ENCODE results near the gene JAK3. TPM values are rescaled to one million over a fixed set of nuclear protein-coding genes. Genes with fewer than 3 reads are reported as not detected.
A peak's percentile ranks its signal among the peaks of the same experiment; 100 is the strongest.
"Not testable (repeated sequence)": the region's sequence is repeated elsewhere in the genome, so short reads cannot be mapped to it uniquely, and the experiment has no call there.

The JAK3 gene
- total and polyA plus RNA-seq, 9 donors, result 6.6 to 35.5 (median 17.8) TPM

GRCh38 chr19:17787274-17787913 is 60.4 kb downstream of the JAK3 start:
- Histone ChIP-seq H3K4me1 (ENCODE audit: insufficient read depth) (peaks cover 4% of the 10 kb centered on the region), H3K27ac (no peak overlapping the region), H3K36me3 (no peaks in the 10 kb centered on the region), H3K4me3 (no peak overlapping the region), H3K27me3 (no peaks in the 10 kb centered on the region), H3K9me3 (no peaks in the 10 kb centered on the region)
- intact Hi-C loops (cut with DNase I), result no loop called here
- DNase-seq, result no peak
- 93 to 95% (median 94%) methylated on average over 14 of the region's 14 CpGs for WGBS, 3 donors
- no peak for TF ChIP-seq EP300 (IDR thresholded peaks at IDR 0.05)
- TF ChIP-seq POLR2A (IDR thresholded peaks at IDR 0.05), result no peak
- no peak for TF ChIP-seq CTCF (IDR thresholded peaks at IDR 0.05)

GRCh38 chr19:17784201-17785008 is 63.4 kb downstream of the JAK3 start:
- Histone ChIP-seq H3K4me3 (no peak overlapping the region), H3K36me3 (no peaks in the 10 kb centered on the region), H3K9me3 (no peaks in the 10 kb centered on the region), H3K27me3 (no peaks in the 10 kb centered on the region), H3K4me1 (ENCODE audit: insufficient read depth) (peaks cover 6% of the 10 kb centered on the region), H3K27ac (no peak overlapping the region)
- intact Hi-C loops (cut with DNase I), result loop anchor here in 1 of 4 donors (5.0 kb wide), 1 partner anchor 68 kb away; no protein-coding TSS in a partner anchor
- TF ChIP-seq POLR2A (IDR thresholded peaks at IDR 0.05), result no peak
- no peak for TF ChIP-seq EP300 (IDR thresholded peaks at IDR 0.05)
- peak; percentile 64 to 79 (median 76) for TF ChIP-seq CTCF (IDR thresholded peaks at IDR 0.05)
- 24 to 33% (median 26%) methylated on average over 32 of the region's 32 CpGs for WGBS, 3 donors
- peak; percentile 63 to 80 (median 75) for DNase-seq

DNA sequence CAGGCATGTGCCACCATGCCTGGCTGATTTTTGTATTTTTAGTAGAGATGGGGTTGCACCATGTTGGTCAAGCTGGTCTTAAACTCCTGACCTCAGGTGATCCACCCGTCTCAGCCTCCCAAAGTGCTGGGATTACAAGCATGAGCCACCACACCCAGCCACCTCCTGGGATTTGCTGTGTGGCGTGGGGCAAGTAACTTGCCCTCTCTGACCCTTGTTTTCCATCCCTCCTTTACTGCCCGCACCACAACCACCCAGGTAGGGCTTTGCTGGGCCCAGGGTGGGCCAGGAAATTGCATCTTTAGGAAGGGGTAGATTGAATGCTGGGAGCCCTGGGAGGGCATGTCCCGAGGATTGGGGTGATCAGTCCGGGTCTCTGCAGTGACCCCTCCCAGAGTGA is 64.1 kb downstream of the JAK3 start:
- not testable (repeated sequence) for H3K36me3 ChIP-seq; H3K27me3 ChIP-seq; H3K4me1 ChIP-seq (ENCODE audit: insufficient read depth); H3K27ac ChIP-seq; H3K4me3 ChIP-seq; H3K9me3 ChIP-seq; DNase-seq
- intact Hi-C loops (cut with DNase I), result loop anchor here in 1 of 4 donors (5.0 kb wide), 1 partner anchor 69 kb away; no protein-coding TSS in a partner anchor
- 56 to 85% (median 61%) methylated on average over 5 of the region's 5 CpGs for WGBS, 3 donors

GRCh38 chr19:17780781-17781180 is 67.0 kb downstream of the JAK3 start:
- Histone ChIP-seq H3K4me1 (ENCODE audit: insufficient read depth) (peaks cover 10% of the 10 kb centered on the region), H3K27ac (no peak overlapping the region), H3K36me3 (no peaks in the 10 kb centered on the region), H3K9me3 (no peaks in the 10 kb centered on the region), H3K27me3 (no peaks in the 10 kb centered on the region), H3K4me3 (no peak overlapping the region)
- no peak for DNase-seq
- TF ChIP-seq CTCF (IDR thresholded peaks at IDR 0.05) (no peak), POLR2A (IDR thresholded peaks at IDR 0.05) (no peak), EP300 (IDR thresholded peaks at IDR 0.05) (no peak)
- 94 to 97% (median 96%) methylated on average over 2 of the region's 2 CpGs for WGBS, 3 donors
- intact Hi-C loops (cut with DNase I), result loop anchor here in 1 of 4 donors (5.0 kb wide), 1 partner anchor 72 kb away; no protein-coding TSS in a partner anchor

All from ovary (tissue), 9 donors.